ENCODE measurements around the gene SOS1. TPM values are rescaled to one million over a fixed set of nuclear protein-coding genes. Genes with fewer than 3 reads are reported as not detected.
"Not testable (repeated sequence)": the region's sequence is repeated elsewhere in the genome, so short reads cannot be mapped to it uniquely, and the experiment has no call there.

Gene SOS1
- total RNA-seq, 2 experiments from 2014 or later = 62.1 to 68.7 TPM

DNA sequence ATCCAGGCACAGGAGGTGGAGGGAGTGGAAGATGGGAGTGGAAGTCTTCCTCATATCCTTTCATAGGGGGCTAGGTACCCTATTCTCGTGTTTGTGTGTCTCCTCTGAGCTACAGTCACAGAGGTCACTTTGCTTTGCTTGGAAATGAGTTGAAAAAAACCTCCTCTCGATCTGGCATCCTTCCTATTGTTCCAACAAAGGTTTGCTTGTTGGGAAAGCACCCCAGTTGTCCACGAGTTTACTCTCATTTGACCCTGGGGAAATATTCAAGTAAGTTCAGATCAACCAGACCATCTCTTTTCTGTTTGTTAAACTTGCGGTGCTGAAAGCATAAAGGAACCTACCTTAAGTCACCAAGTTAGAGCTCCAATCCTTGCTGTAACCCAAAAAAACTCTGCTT is 171.9 kb downstream of the SOS1 start:
- CTCF ChIA-PET = interaction anchor here (2.3 kb wide), 1 partner anchor 11 kb away, joined by 8 read pairs; no protein-coding TSS in a partner anchor
- POLR2A ChIA-PET = no interaction called here

DNA sequence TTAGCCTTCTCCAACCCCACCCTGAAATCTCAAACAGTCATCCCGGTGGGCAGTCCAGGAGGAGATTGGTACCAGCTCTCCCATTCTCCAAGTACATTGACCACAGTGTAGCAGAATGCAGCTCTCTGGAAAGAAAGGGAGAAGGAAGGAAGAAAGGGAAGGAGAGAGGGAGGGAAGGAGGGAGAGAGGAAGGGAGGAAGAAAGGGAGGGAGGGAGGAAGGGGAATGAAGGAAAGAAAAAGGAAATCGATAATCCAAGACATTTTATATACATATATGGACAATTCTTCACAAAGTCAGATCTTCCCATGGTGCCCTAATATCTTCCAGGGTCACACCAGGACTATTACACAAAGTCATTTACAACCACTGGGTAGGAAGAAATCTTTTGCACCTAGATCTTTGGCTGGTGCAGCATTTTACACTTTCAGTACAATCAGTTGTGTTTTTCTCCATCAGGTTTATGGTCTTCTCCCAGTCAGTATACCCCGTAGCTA is 172.4 kb downstream of the SOS1 start:
- POLR2A ChIA-PET = no interaction called here
- CTCF ChIA-PET = interaction anchor here (0.7 to 3.1 kb wide), 7 partner anchors 9 to 281 kb away, joined by 3 to 21 read pairs (median 4); partner anchors contain the start of genes DHX57 and MORN2

DNA sequence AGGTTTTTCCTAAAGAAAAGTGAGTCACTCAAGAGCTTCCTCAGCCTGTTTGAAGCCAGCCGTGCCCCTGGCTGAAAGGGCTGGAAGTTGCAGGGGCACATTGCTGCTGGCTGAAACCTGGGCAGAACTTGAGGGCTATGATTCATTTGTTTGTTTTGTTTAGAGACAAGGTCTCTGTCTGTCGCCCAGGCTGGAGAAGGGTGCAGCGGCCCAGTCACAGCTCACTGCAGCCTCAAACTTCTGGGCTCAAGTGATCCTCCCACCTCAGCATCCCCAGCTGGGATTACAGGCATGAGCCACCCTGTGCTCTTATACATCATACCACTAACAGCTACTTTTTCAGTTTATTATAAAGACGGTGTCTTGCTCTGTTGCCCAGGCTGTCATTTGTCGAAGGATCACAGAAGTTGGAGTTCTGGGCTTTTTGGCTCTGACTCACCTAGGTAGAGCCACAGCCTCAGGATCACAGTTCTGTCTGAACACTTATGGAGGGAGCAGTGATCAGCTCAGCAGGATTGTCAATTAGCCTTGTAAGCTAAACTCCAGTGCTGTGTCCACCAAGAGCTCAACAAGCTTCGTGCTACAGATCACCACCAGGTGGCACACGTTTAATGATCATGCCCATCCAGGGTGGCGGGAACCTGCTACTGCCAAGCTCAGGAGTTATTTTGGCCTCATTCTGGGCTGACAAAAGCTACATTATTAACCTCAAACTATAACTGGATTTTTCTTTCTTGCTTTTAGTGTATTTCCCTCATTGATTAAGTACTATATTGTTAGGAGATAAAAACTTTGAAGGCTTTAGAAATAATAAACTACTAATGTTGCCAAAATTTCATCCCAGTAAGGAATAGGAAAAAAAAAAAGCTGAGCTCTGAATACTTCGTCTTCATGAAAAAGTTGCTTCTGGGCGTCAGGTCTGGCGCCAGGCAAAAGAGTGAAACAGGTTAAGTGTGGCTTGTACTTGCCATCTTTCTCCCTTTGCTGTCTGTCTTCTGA is 173.3 kb downstream of the SOS1 start:
- CTCF ChIA-PET = interaction anchor here (0.7 to 3.1 kb wide), 13 partner anchors 10 to 284 kb away, joined by 3 to 21 read pairs (median 3); partner anchors contain the start of genes DHX57 and MORN2
- POLR2A ChIA-PET = no interaction called here

DNA sequence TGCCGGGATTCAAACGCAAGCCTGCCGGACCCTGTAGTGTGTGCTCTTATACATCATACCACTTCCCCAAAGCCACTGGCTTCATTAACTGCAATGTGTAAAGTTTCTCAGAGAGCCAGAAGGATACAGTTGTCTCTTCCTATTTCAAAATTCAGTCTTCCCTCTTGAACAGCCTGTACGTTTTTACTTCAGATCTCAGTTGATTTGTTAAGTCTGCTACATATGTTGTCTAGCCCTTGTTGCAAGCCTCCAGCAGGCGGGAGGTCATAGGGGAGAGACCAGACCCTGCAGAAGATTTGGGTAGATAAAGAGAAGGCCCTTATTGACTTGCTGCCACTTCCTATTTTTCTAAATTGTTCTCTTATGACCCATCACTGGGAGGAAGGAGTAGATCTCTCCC is 174.9 kb downstream of the SOS1 start:
- ChIA-PET CTCF (interaction anchor here (1.4 to 3.1 kb wide), 2 partner anchors 14 to 283 kb away, joined by 3 to 21 read pairs; no protein-coding TSS in a partner anchor), POLR2A (no interaction called here)

DNA sequence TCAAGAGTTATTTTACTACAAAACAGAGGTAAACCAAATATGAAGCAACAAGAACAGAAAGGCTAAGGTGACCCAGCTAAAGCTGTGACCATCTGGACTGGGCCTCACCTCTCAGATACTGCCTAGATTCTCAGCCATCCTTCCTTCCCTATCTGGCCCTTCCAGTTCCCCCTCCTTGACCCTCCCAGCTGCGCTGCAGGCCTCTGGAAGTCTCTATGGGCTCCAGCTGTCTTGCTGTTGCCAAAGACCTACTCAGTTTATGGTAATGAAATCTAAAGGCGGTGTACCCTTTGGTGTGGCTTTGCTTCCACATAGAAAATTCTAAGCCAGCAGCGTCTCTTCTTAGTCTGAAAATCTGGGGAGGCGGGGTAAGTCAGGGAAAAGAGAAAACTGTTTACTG is 175.5 kb downstream of the SOS1 start:
- ChIA-PET POLR2A (no interaction called here), CTCF (interaction anchor here (1.4 to 3.1 kb wide), 2 partner anchors 14 to 284 kb away, joined by 3 to 21 read pairs; no protein-coding TSS in a partner anchor)

DNA sequence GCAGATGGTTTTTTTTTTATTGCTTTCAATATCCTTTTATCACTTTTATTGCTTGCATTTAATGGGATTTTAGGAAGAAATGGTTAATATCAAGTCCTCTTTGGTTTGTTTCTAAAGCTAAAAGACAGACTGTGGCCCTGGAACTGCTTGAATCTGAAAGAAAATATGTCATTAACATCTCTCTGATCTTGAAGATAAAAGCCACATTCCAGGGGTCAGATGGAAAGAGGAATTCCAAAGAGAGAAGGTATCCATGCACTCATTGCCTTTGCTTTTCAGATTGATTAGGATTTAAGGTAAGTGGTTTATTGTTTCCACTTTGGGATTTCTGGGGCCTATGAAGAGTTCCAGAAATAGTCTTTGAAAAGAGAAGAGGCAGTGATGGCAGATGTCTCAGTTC is 177.1 kb downstream of the SOS1 start:
- ChIA-PET CTCF (no interaction called here), POLR2A (no interaction called here)

DNA sequence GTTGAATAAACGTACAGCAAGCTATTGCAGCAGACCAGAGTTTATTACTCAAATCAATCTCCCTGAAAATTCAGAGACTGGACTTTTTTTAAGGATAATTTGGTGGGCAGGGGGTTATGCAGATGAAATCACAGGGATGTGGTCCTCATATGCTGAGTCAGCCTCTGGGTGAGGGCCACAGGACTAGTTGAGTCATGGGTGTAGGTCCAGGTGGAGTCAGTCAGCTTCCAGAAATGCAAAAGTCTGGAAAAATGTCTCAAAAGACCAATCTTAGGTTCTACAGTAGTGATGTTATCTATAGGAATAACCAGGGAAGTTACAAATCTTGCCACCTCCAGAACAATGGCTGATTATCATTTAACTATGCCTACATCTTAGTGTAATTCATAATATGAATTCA is 180.1 kb downstream of the SOS1 start:
- ChIA-PET CTCF (no interaction called here), POLR2A (no interaction called here)

DNA sequence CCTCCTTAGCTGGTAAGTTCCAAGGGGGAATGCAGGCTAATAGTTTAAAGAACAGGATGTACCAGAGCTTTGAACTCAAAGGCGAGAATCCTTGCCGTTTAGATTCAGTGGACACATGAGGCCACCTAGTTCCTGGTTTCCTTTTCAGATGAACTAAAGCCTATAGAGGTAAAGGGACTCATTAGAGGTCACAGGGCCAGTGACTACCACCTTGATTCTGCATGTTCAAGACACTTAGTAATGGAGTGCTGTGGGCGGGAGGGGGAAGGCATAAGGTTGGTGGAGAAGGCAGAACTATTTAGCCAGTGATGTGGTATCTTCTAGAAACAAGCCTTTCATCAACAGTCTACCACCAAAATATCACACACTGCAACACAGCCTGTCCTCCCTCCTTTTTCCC is 183.3 kb downstream of the SOS1 start:
- POLR2A ChIA-PET = no interaction called here
- CTCF ChIA-PET = no interaction called here

DNA sequence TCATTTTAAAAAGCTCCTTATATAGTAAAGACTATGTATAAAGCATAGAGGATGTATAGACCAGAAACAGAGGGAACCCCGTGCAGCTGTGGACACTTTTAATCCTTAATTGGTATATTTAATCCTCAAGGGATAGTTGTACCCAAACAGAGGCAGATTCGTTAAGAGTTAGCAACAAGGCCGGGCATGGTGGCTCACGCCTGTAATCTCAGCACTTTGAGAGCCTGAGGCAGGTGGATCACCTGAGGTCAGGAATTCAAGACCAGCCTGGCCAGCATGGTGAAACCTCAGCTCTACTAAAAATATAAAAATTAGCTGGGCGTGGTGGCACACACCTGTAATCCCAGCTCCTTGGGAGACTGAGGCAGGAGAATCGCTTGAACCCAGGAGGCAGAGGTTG is 184.3 kb downstream of the SOS1 start:
- POLR2A ChIA-PET, CTCF ChIA-PET: not testable (repeated sequence)

DNA sequence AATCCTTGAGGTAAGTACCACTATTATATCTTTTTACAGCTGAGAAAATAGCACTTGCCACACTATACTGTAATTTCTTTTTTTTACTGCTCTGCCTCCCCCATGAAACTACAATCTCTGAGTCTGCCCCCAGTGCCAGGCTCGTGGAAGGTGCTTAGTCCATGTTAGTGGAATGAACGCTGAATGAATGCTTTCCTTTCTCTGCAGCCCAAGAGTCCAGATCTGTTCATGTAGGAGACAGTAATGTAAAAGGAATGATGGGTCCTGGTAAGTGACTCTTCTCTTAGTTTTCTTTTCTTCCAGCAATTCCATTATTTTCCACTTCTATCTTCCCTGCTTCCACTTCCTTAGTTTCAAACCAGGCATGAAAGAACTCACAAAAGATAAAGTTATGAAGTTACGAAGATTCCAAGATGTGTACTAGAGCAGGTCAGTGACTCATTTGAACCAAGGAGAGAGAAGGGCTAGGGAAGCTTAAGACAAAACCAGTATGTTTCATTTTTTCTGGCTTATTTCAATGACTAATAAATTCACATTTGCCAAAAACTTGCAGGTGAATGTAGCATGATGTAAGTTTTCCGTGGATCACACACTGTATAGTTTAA is 185.2 kb downstream of the SOS1 start:
- CTCF ChIA-PET = interaction anchor here (0.6 kb wide), 1 partner anchor 45 kb away, joined by 3 read pairs; no protein-coding TSS in a partner anchor

DNA sequence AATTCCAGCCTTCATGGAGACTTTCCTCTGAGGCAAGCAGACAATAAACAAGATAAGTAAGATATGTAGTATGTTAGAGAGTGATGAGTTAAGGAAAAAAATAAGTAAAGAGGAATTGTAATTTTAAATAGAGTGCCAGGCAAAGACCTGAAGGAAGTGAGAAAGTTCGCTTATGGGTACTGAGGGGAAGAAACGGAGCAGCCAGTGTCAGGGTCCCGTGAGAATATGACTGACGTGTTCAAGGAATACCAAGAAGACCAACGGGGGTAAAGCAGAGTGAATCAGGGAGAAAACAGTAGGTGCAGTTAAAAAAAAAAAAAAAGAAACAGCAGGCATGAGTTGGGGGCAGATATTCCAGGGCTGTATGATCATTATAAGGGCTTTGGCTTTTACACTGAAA is 186.1 kb downstream of the SOS1 start:
- ChIA-PET CTCF (interaction anchor here (0.6 kb wide), 1 partner anchor 63 kb away, joined by 3 read pairs; no protein-coding TSS in a partner anchor), POLR2A (no interaction called here)

More for the DNA sequence above, 185.2 kb downstream of the SOS1 start:
- POLR2A ChIA-PET = no interaction called here

DNA sequence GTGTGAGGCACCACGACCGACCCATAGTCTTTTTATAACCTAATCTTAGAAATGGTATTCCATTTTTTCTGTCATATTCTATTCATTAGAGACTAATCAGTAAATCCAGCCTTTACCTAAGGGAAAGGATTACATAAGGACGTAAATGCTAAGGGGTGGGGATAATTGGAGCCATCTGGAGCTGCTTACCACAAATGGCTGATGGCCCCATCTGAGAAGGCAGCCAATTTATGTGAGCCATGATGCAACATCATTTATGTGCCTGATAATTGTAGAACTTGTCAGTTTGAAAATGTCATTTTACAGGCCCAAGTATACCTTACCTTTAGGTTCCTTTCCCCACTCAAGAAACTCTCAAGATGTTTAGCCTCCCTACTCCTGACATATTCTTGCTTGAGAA is 187.2 kb downstream of the SOS1 start:
- CTCF ChIA-PET = no interaction called here
- POLR2A ChIA-PET = no interaction called here

DNA sequence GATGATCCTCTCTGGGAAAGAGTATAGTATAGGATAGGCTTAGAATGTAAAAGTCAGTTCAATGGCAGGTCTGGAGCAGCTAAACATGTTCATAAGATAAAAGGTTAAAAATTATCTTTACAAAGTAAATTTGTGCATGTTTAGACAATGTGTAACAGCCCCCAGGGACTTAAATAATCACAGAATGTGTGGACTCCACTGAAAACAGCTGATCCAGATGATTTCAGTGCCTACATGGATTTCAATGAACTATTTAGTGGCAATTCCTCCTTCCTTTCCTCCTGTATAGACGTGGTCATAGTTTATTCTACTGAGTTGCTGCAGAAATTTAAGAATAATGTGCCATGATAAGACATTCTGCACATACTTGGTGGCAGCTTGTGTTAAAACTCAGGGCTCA is 188.3 kb downstream of the SOS1 start:
- ChIA-PET CTCF (interaction anchor here (0.5 to 0.7 kb wide), 2 partner anchors 14 to 16 kb away, joined by 3 read pairs; no protein-coding TSS in a partner anchor), POLR2A (no interaction called here)

Other genes starting within 250 kb of the SOS1 start
- gene DHX57, start 245.1 kb downstream of the SOS1 start, total RNA-seq = 10 to 100 TPM; 24.1 to 27.6 TPM
- gene MORN2, start 245.1 kb downstream of the SOS1 start, total RNA-seq = 10 to 100 TPM; 12.8 to 13.9 TPM
- under 1 TPM; 0.42 to 0.89 TPM for gene ARHGEF33, start 231.2 kb downstream of the SOS1 start, total RNA-seq
- gene CDKL4, start 122.9 kb upstream of the SOS1 start, total RNA-seq = under 1 TPM; 0.27 to 0.32 TPM

Measured in activated CD8-positive, alpha-beta memory T cell treated with anti-CD3 and anti-CD28 coated beads for 36 hours (primary cell).